ENCODE data around the gene PCDH17.

GRCh38 chr13:57763689-57764088 is 132.1 kb downstream of the PCDH17 start:
- TF ChIP-seq TAF1 (IDR thresholded peaks at IDR 0.05; ENCODE audit: borderline replicate concordance, insufficient read depth, low read length) (no peak), POLR2AphosphoS5 (IDR thresholded peaks at IDR 0.05; ENCODE audit: low read depth, low read length) (no peak), SIN3A (IDR thresholded peaks at IDR 0.05; ENCODE audit: borderline replicate concordance, insufficient read depth, low read length) (no peak), FOXP2 (optimal IDR thresholded peaks at IDR 0.05; ENCODE audit: borderline replicate concordance, extremely low read depth, extremely low read length, insufficient read depth) (no peak)
- TF ChIP-seq, protein P1, sequence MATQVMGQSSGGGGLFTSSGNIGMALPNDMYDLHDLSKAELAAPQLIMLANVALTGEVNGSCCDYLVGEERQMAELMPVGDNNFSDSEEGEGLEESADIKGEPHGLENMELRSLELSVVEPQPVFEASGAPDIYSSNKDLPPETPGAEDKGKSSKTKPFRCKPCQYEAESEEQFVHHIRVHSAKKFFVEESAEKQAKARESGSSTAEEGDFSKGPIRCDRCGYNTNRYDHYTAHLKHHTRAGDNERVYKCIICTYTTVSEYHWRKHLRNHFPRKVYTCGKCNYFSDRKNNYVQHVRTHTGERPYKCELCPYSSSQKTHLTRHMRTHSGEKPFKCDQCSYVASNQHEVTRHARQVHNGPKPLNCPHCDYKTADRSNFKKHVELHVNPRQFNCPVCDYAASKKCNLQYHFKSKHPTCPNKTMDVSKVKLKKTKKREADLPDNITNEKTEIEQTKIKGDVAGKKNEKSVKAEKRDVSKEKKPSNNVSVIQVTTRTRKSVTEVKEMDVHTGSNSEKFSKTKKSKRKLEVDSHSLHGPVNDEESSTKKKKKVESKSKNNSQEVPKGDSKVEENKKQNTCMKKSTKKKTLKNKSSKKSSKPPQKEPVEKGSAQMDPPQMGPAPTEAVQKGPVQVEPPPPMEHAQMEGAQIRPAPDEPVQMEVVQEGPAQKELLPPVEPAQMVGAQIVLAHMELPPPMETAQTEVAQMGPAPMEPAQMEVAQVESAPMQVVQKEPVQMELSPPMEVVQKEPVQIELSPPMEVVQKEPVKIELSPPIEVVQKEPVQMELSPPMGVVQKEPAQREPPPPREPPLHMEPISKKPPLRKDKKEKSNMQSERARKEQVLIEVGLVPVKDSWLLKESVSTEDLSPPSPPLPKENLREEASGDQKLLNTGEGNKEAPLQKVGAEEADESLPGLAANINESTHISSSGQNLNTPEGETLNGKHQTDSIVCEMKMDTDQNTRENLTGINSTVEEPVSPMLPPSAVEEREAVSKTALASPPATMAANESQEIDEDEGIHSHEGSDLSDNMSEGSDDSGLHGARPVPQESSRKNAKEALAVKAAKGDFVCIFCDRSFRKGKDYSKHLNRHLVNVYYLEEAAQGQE (IDR thresholded peaks at IDR 0.05; ENCODE audit: insufficient read depth in 1 of 2, low read depth in 2 of 2, low read length in 2 of 2), result no peak

All from PFSK-1 (cell line).